GM12878 (cell line): Measurements from ENCODE around the gene CRYBA2.

ENCODE experiments used
- CEBPB ChIP-seq, 2 experiments: fragments of 150-350 bp in 1 of 2; IDR thresholded peaks; 2 replicates each; pipeline ENCODE4 v1.6.1; 2012 to 2014; ENCODE audit warnings: low read depth in 2 of 2, low read length in 2 of 2, borderline replicate concordance in 1 of 2, inconsistent platforms in 1 of 2
- CHD2 ChIP-seq: IDR thresholded peaks from 2 replicates; pipeline ENCODE4 v1.6.1; 2011; ENCODE audit warnings: low read depth, low read length, improper control_type of control experiment, borderline replicate concordance
- CTCF ChIP-seq, 3 experiments: IDR thresholded peaks in 2 of 3; conservative IDR thresholded peaks in 1 of 3; 2 replicates each; pipeline ENCODE4 v1.5.1; 2011; ENCODE audit warnings: low read depth in 3 of 3, low read length in 3 of 3, mild to moderate bottlenecking in 3 of 3, control low read depth in 2 of 3, moderate library complexity in 2 of 3, inconsistent platforms in 1 of 3, mixed read lengths in 1 of 3; ENCODE audit not compliant: control insufficient read depth in 2 of 3, insufficient read depth in 1 of 3; ENCODE audit errors: extremely low read depth in 1 of 3
- ELK1 ChIP-seq: IDR thresholded peaks from 2 replicates; pipeline ENCODE4 v1.6.1; 2012; ENCODE audit warnings: low read depth, low read length, improper control_type of control experiment
- EP300 ChIP-seq, 2 experiments: fragments of 150-350 bp in 1 of 2; IDR thresholded peaks; 2 replicates each; pipeline ENCODE4 v1.6.1; 2011 to 2012; ENCODE audit warnings: low read depth in 2 of 2, low read length in 2 of 2, borderline replicate concordance in 1 of 2, improper control_type of control experiment in 1 of 2, inconsistent platforms in 1 of 2; ENCODE audit not compliant: control insufficient read depth in 1 of 2
- EZH2 ChIP-seq: IDR thresholded peaks from 2 replicates; pipeline ENCODE4 v1.6.1; 2012; ENCODE audit warnings: low read depth, mild to moderate bottlenecking, control low read depth, inconsistent platforms, low read length, borderline replicate concordance; ENCODE audit not compliant: control insufficient read depth
- GABPA ChIP-seq: IDR thresholded peaks from 2 replicates; pipeline ENCODE4 v1.6.1; 2014; ENCODE audit warnings: antibody characterized with exemption, low read depth, mild to moderate bottlenecking, inconsistent platforms
- MLLT1 ChIP-seq: fragments of 450-650 bp; IDR thresholded peaks from 2 replicates; pipeline ENCODE4 v1.6.1; 2016; ENCODE audit warnings: mild to moderate bottlenecking
- RAD21 ChIP-seq: IDR thresholded peaks from 2 replicates; pipeline ENCODE4 v1.6.1; 2011; ENCODE audit warnings: mild to moderate bottlenecking, low read depth, low read length, moderate library complexity; ENCODE audit not compliant: insufficient read depth
- SIN3A ChIP-seq: IDR thresholded peaks from 2 replicates; pipeline ENCODE4 v1.6.1; 2012; ENCODE audit warnings: low read depth, low read length, improper control_type of control experiment
- USF2 ChIP-seq: IDR thresholded peaks from 2 replicates; pipeline ENCODE4 v1.6.1; 2011; ENCODE audit warnings: low read depth, low read length, improper control_type of control experiment, borderline replicate concordance

GRCh38 chr2:219001577-219002394, 8.6 kb upstream of the CRYBA2 start:
- TF ChIP-seq RAD21 (no peak), CEBPB (IDR thresholded peaks at IDR 0.05; ENCODE audit: borderline replicate concordance in 1 of 2, low read depth in 2 of 2, low read length in 2 of 2) (no peak), EP300 (IDR thresholded peaks at IDR 0.05; ENCODE audit: borderline replicate concordance in 1 of 2, control insufficient read depth in 1 of 2, low read depth in 2 of 2, low read length in 2 of 2) (no peak), ELK1 (no peak), CHD2 (no peak), CTCF (IDR thresholded peaks at IDR 0.05 in 2 of 3, conservative IDR thresholded peaks at IDR 0.05 in 1 of 3; ENCODE audit: control insufficient read depth in 2 of 3, extremely low read depth in 1 of 3, insufficient read depth in 1 of 3, low read depth in 3 of 3, low read length in 3 of 3) (no peak), SIN3A (no peak), GABPA (no peak), USF2 (no peak), MLLT1 (no peak), EZH2 (no peak)
